ENCODE measurements around the gene HNRNPF. TPM values are rescaled to one million over a fixed set of nuclear protein-coding genes. Genes with fewer than 3 reads are reported as not detected.
A peak's percentile ranks its signal among the peaks of the same experiment; 100 is the strongest.

Gene HNRNPF
- total RNA-seq, 6 donors from 2014 or later: 80.7 to 225 (median 177) TPM

- no peak for DNase-seq
- no peaks in the 10 kb centered on the region for H3K27me3 ChIP-seq
- H3K4me1 ChIP-seq: peaks cover 2 to 18% (median 8%) of the 10 kb centered on the region in 4 donors
- 92 to 93% methylated on average over 5 of the region's 5 CpGs for WGBS, 2 donors
- peak overlapping the region in 2 of 4 donors; percentile 9 to 17 for H3K27ac ChIP-seq
- no peak for ATAC-seq (ENCODE audit: low FRiP score in 2 of 2)
- H3K9me3 ChIP-seq: no peaks in the 10 kb centered on the region
- TF ChIP-seq CTCF (IDR thresholded peaks at IDR 0.05) (no peak), EP300 (IDR thresholded peaks at IDR 0.05) (no peak), POLR2AphosphoS5 (IDR thresholded peaks at IDR 0.05) (no peak), POLR2A (IDR thresholded peaks at IDR 0.05) (no peak)
- H3K36me3 ChIP-seq: no peaks in the 10 kb centered on the region
- no peak overlapping the region for H3K4me3 ChIP-seq
These were observed 31.6 kb upstream of the HNRNPF start for GRCh38 chr10:43440463-43441134.

- Histone ChIP-seq H3K9me3 (no peaks in the 10 kb centered on the region), H3K36me3 (no peaks in the 10 kb centered on the region), H3K27ac (peak overlapping the region; percentile 92 to 99 (median 98)), H3K4me3 (peak overlapping the region; percentile 66 to 83 (median 74)), H3K4me1 (peaks cover 2 to 18% (median 11%) of the 10 kb centered on the region in 4 donors), H3K27me3 (no peaks in the 10 kb centered on the region)
- DNase-seq (no peak), ATAC-seq (ENCODE audit: low FRiP score in 2 of 2) (peak in 1 of 2 donors; percentile 3)
- WGBS, 2 donors: 6 to 30% methylated on average over 6 to 30 of the region's 30 CpGs
- peak in 1 of 4 donors; percentile 1 for TF ChIP-seq EP300 (IDR thresholded peaks at IDR 0.05)
- TF ChIP-seq POLR2AphosphoS5 (IDR thresholded peaks at IDR 0.05): no peak
- TF ChIP-seq CTCF (IDR thresholded peaks at IDR 0.05): no peak
- no peak for TF ChIP-seq POLR2A (IDR thresholded peaks at IDR 0.05)
These were observed 28.3 kb upstream of the HNRNPF start for GRCh38 chr10:43437141-43437870.

GRCh38 chr10:43436291-43437140 is 27.5 kb upstream of the HNRNPF start, which contains the start of gene ZNF487:
Gene ZNF487, plus strand, starts transcription at chr10:43437111. Its CDS starts 38,703 bp downstream, at chr10:43475814.
- Histone ChIP-seq H3K27ac (peak within 1 kb of the TSS; percentile 92 to 99 (median 98)), H3K4me1 (peaks cover 2 to 18% (median 11%) of the 10 kb centered on the region in 4 donors), H3K27me3 (no peaks in the 10 kb centered on the region), H3K36me3 (no peaks in the 10 kb centered on the region), H3K4me3 (peak within 1 kb of the TSS; percentile 66 to 83 (median 74)), H3K9me3 (no peaks in the 10 kb centered on the region)
- DNase-seq: peak; percentile 92 to 99
- peak; percentile 99 for ATAC-seq (ENCODE audit: low FRiP score in 2 of 2)
- peak in 2 of 4 donors; percentile 0 to 11 for TF ChIP-seq EP300 (IDR thresholded peaks at IDR 0.05)
- TF ChIP-seq CTCF (IDR thresholded peaks at IDR 0.05): peak in 4 of 6 experiments; percentile 8 to 49 (median 41)
- TF ChIP-seq POLR2A (IDR thresholded peaks at IDR 0.05): peak; percentile 78 to 97 (median 94)
- peak in 1 of 2 donors; percentile 95 for TF ChIP-seq POLR2AphosphoS5 (IDR thresholded peaks at IDR 0.05)
- 0% methylated on average over 25 to 43 of the region's 69 CpGs for WGBS, 2 donors

- no peak overlapping the region for H3K4me3 ChIP-seq
- no peaks in the 10 kb centered on the region for H3K36me3 ChIP-seq
- 88 to 93% methylated on average over 8 of the region's 8 CpGs for WGBS, 2 donors
- H3K4me1 ChIP-seq: peaks cover 0 to 9% (median 0%) of the 10 kb centered on the region in 4 donors
- no peaks in the 10 kb centered on the region for H3K27me3 ChIP-seq
- no peak for TF ChIP-seq EP300 (IDR thresholded peaks at IDR 0.05)
- TF ChIP-seq POLR2A (IDR thresholded peaks at IDR 0.05): no peak
- TF ChIP-seq POLR2AphosphoS5 (IDR thresholded peaks at IDR 0.05): no peak
- TF ChIP-seq CTCF (IDR thresholded peaks at IDR 0.05): no peak
- no peak overlapping the region for H3K27ac ChIP-seq
- ATAC-seq (ENCODE audit: low FRiP score in 2 of 2): no peak
- no peak for DNase-seq
- no peaks in the 10 kb centered on the region for H3K9me3 ChIP-seq
These were observed 22.1 kb upstream of the HNRNPF start for GRCh38 chr10:43430926-43431663.
